Activated T-helper 17 cell treated with anti-CD3 and anti-CD28 coated beads, Interleukin-2, amount 50 U/mL, for 72 hours (primary cell): ENCODE measurements around the gene KLHL42. TPM values are rescaled to one million over a fixed set of nuclear protein-coding genes. Genes with fewer than 3 reads are reported as not detected.

ENCODE experiments used
- ATAC-seq: fragments of 150-1000 bp; cut with Tn5 transposase; replicated peaks from 2 replicates; pipeline ENCODE4 v1.10.0; 2021; ENCODE audit warnings: mild to moderate bottlenecking, moderate library complexity
- H3K27ac Mint-ChIP-seq: one replicate; pipeline ENCODE4 v1.8.0; 2022; ENCODE audit warnings: mixed read lengths
- H3K27me3 Mint-ChIP-seq: one replicate; pipeline ENCODE4 v1.8.0; 2022; ENCODE audit warnings: mixed read lengths
- H3K36me3 Mint-ChIP-seq: one replicate; pipeline ENCODE4 v1.8.0; 2022; ENCODE audit warnings: low read depth, mild to moderate bottlenecking, mixed read lengths
- H3K4me1 Mint-ChIP-seq: one replicate; pipeline ENCODE4 v1.8.0; 2022; ENCODE audit warnings: mixed read lengths
- H3K4me3 Mint-ChIP-seq: one replicate; pipeline ENCODE4 v1.8.0; 2022; ENCODE audit warnings: mild to moderate bottlenecking, mixed read lengths
- H3K9me3 Mint-ChIP-seq: one replicate; pipeline ENCODE4 v1.8.0; 2022; ENCODE audit warnings: mixed read lengths
- total RNA-seq, 2 donors: library from RNA; stranded (reverse); gene quantifications; one replicate each; pipeline ENCODE4 v1.2.3, GENCODE V29; 2022

The KLHL42 gene
- total RNA-seq, 2 donors from 2014 or later: 9.6 to 12.2 TPM

GRCh38 chr12:27797301-27798025, 17.4 kb downstream of the KLHL42 start:
- peaks cover 23% of the 10 kb centered on the region for H3K4me1 Mint-ChIP-seq
- no peak for ATAC-seq
- H3K27ac Mint-ChIP-seq: no peak overlapping the region
- peaks cover 77% of the 10 kb centered on the region for H3K36me3 Mint-ChIP-seq
- no peaks in the 10 kb centered on the region for H3K27me3 Mint-ChIP-seq
- no peaks in the 10 kb centered on the region for H3K9me3 Mint-ChIP-seq
- H3K4me3 Mint-ChIP-seq: no peak overlapping the region

DNA sequence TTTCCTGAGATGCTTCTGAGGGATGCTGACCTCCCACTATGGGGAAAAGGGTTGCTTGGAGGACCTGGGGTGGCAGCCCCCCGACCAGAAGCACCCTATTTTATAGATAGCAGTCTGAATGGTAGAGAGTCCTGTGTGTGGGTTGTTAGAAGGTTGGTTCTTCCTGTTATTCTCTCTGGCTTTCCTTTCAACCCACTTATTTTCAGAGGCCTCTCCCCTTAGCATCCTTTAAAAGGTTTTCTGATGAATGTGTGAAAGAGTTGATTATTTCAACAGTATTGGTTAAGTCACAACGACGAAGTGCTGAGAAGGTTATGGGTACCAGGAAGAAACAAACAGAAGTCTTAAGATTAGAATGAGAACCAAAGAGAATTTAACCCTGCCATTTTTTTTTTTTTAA, 20.8 kb downstream of the KLHL42 start:
- Mint-ChIP-seq H3K27ac (peak overlapping the region; percentile 63), H3K4me1 (peaks cover 25% of the 10 kb centered on the region), H3K27me3 (peaks cover under 1% of the 10 kb centered on the region), H3K36me3 (peaks cover 45% of the 10 kb centered on the region), H3K4me3 (peak overlapping the region; percentile 31), H3K9me3 (no peaks in the 10 kb centered on the region)
- ATAC-seq: peak; percentile 38

- ATAC-seq: peak; percentile 20
- Mint-ChIP-seq H3K27me3 (peaks cover 6% of the 10 kb centered on the region), H3K9me3 (no peaks in the 10 kb centered on the region), H3K36me3 (peaks cover 37% of the 10 kb centered on the region), H3K27ac (peak overlapping the region; percentile 63), H3K4me1 (peaks cover 31% of the 10 kb centered on the region), H3K4me3 (peak overlapping the region; percentile 31)
Observed at GRCh38 chr12:27801630-27802029, 21.6 kb downstream of the KLHL42 start.

GRCh38 chr12:27802511-27802910, 22.5 kb downstream of the KLHL42 start:
- peak; percentile 72 for ATAC-seq
- Mint-ChIP-seq H3K36me3 (peaks cover 29% of the 10 kb centered on the region), H3K4me1 (peaks cover 37% of the 10 kb centered on the region), H3K4me3 (peak overlapping the region; percentile 20), H3K9me3 (no peaks in the 10 kb centered on the region), H3K27ac (peak overlapping the region; percentile 63), H3K27me3 (peaks cover 6% of the 10 kb centered on the region)

GRCh38 chr12:27802936-27803335, 22.9 kb downstream of the KLHL42 start:
- Mint-ChIP-seq H3K9me3 (no peaks in the 10 kb centered on the region), H3K4me3 (peak overlapping the region; percentile 20), H3K27ac (peak overlapping the region; percentile 63), H3K27me3 (peaks cover 6% of the 10 kb centered on the region), H3K4me1 (peaks cover 37% of the 10 kb centered on the region), H3K36me3 (peaks cover 24% of the 10 kb centered on the region)
- no peak for ATAC-seq

DNA sequence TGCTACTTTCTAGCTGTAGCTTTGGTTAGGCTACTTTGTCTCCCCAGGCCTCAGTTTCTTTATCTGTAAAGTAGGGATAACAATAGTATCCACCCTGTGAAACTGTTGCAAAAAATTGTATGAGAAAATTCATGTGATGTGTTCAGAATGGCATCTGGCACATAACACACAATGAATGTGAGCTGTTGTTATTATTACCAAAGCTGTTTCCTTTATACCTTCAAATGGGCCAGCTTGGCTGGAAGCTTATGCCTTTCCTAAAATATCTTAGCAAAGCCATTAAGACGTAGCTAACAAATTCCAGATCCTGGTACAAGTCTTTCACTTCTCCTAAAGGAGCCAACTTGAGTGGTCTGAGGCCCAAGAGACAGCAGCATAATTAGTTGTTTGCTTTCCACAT, 25.2 kb downstream of the KLHL42 start:
- Mint-ChIP-seq H3K9me3 (no peaks in the 10 kb centered on the region), H3K4me3 (no peak overlapping the region), H3K4me1 (peaks cover 36% of the 10 kb centered on the region), H3K27me3 (peaks cover 6% of the 10 kb centered on the region), H3K36me3 (peaks cover 7% of the 10 kb centered on the region), H3K27ac (no peak overlapping the region)
- ATAC-seq: no peak

DNA sequence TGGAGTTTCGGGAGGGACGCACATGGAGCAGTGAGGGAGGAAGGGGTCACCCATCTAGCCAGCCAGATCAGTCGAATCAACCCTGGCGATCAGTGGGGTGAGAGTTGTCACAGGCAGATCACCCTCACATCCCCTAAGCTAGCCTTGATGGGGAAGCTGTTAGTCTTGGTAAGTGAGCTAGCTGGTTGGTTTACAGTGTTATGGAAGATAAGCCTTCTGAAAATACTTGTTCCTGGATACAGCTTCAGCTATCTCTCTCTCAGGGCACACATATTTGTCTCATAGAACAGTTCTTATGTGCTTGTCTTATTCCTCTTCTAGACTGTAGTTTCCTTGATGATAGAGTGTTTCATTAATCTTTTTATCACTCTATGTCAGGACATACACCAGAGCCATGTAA, 26.2 kb downstream of the KLHL42 start:
- H3K27me3 Mint-ChIP-seq: peaks cover 6% of the 10 kb centered on the region
- H3K4me3 Mint-ChIP-seq: peak overlapping the region; percentile 59
- peaks cover 25% of the 10 kb centered on the region for H3K4me1 Mint-ChIP-seq
- no peak for ATAC-seq
- H3K36me3 Mint-ChIP-seq: peaks cover under 1% of the 10 kb centered on the region
- H3K27ac Mint-ChIP-seq: peak overlapping the region; percentile 77
- no peaks in the 10 kb centered on the region for H3K9me3 Mint-ChIP-seq

GRCh38 chr12:27807063-27807703, 27.1 kb downstream of the KLHL42 start:
- Mint-ChIP-seq H3K27ac (peak overlapping the region; percentile 77), H3K4me1 (peaks cover 23% of the 10 kb centered on the region), H3K4me3 (peak overlapping the region; percentile 59), H3K9me3 (no peaks in the 10 kb centered on the region), H3K36me3 (no peaks in the 10 kb centered on the region), H3K27me3 (peaks cover 6% of the 10 kb centered on the region)
- peak; percentile 54 for ATAC-seq

DNA sequence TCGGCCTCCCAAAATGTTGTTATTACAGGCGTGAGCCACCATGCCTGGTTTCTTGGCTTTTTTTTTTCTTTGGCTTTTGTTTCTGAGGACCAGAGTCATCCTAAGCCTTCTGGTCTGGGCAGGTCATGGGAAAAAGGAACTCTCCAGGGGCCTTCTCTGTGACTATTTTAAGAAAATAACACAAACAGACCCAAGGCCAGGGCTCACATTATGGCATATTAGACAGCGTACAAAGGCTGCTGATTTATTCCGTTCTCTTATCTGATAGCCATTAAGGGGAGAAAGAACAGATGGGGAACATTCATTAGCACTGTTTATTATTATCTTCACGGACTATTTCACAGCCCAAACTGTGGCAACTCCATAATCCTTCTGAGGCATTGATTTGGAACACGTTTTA, 28.8 kb downstream of the KLHL42 start:
- Mint-ChIP-seq H3K27ac (no peak overlapping the region), H3K36me3 (no peaks in the 10 kb centered on the region), H3K4me3 (no peak overlapping the region), H3K9me3 (no peaks in the 10 kb centered on the region), H3K27me3 (peaks cover 6% of the 10 kb centered on the region), H3K4me1 (peaks cover 14% of the 10 kb centered on the region)
- no peak for ATAC-seq

- Mint-ChIP-seq H3K4me3 (no peak overlapping the region), H3K27ac (no peak overlapping the region), H3K36me3 (no peaks in the 10 kb centered on the region), H3K9me3 (no peaks in the 10 kb centered on the region), H3K4me1 (peaks cover 13% of the 10 kb centered on the region), H3K27me3 (peaks cover 6% of the 10 kb centered on the region)
- no peak for ATAC-seq
Observed at GRCh38 chr12:27810756-27811155, 30.7 kb downstream of the KLHL42 start.

DNA sequence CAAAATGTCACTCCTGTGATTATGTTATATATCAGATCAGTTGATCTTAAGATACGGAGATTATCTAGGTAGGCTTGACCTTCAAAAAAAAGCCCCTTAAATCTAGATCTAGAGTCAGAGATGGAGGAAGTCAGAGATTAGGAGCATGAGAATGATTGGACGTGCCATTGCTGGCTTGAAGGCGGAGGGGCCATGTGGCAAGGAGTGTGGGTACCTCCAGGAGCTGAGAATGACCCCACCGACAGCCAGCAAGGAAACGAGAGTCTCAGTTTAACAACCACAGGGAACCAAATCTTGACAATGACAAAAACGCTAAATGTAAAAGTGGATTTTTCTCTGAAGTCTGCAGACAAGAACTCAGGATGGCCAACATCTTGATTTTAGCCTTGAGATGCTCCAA, 32.5 kb downstream of the KLHL42 start:
- ATAC-seq: no peak
- Mint-ChIP-seq H3K36me3 (no peaks in the 10 kb centered on the region), H3K4me1 (no peaks in the 10 kb centered on the region), H3K27me3 (no peaks in the 10 kb centered on the region), H3K4me3 (no peak overlapping the region), H3K27ac (no peak overlapping the region), H3K9me3 (no peaks in the 10 kb centered on the region)

- Mint-ChIP-seq H3K9me3 (no peaks in the 10 kb centered on the region), H3K4me1 (no peaks in the 10 kb centered on the region), H3K27ac (no peak overlapping the region), H3K4me3 (no peak overlapping the region), H3K36me3 (no peaks in the 10 kb centered on the region), H3K27me3 (no peaks in the 10 kb centered on the region)
- no peak for ATAC-seq
Observed at GRCh38 chr12:27814411-27814810, 34.4 kb downstream of the KLHL42 start.

- Mint-ChIP-seq H3K9me3 (no peaks in the 10 kb centered on the region), H3K27me3 (no peaks in the 10 kb centered on the region), H3K36me3 (no peaks in the 10 kb centered on the region), H3K4me1 (no peaks in the 10 kb centered on the region), H3K4me3 (no peak overlapping the region), H3K27ac (no peak overlapping the region)
- ATAC-seq: no peak
Observed at GRCh38 chr12:27814851-27815591, 35.0 kb downstream of the KLHL42 start.

DNA sequence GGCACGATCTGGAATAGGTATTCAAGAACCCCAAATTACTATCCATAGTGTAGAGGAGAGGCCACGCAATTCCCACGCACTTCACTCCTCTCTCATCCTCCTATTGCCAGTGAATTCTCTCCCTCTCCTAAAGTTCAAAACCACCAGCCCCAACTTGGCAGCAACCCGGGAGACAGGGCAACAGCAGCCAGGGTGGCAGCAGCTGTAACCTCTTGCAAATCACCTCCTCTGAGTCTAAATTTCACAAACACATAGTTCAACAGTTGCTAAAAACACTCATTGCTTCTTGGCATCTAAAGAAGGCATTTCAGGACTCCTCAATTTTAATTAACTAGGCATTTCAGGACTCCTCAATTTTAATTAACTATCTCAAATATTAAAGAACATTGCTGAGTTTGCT, 37.7 kb downstream of the KLHL42 start:
- Mint-ChIP-seq H3K27ac (no peak overlapping the region), H3K27me3 (no peaks in the 10 kb centered on the region), H3K4me1 (peaks cover 6% of the 10 kb centered on the region), H3K4me3 (no peak overlapping the region), H3K9me3 (no peaks in the 10 kb centered on the region), H3K36me3 (peaks cover 6% of the 10 kb centered on the region)
- no peak for ATAC-seq
